WTC11 (cell line): ENCODE measurements around the gene MOCS1. TPM values are rescaled to one million over a fixed set of nuclear protein-coding genes. Genes with fewer than 3 reads are reported as not detected.

Source experiments
- ATAC-seq: fragments of 200-7000 bp; cut with Tn5 transposase; 2 replicates; pipeline ENCODE4 v1.10.0; 2021; ENCODE audit warnings: mild to moderate bottlenecking, moderate library complexity
- CTCF ChIA-PET: fragments of 300-600 bp; sonication (Branson Sonifier 250); formaldehyde crosslinking; loops from one replicate; lab custom pipeline; 2021; ENCODE audit warnings: antibody characterized with exemption; lab: Charles Lee
- POLR2A ChIA-PET: fragments of 350-600 bp; sonication (Branson Sonifier 250); formaldehyde crosslinking; loops from one replicate; lab custom pipeline; 2021; ENCODE audit warnings: antibody characterized with exemption; lab: Charles Lee
- DNase-seq: peaks from one replicate; pipeline ENCODE4 v3.0.0; 2021; ENCODE audit warnings: low spot score
- H3K27ac Mint-ChIP-seq: 2 replicates; pipeline ENCODE4 v1.8.0; 2021; ENCODE audit warnings: mixed read lengths
- H3K27me3 Mint-ChIP-seq: 2 replicates; pipeline ENCODE4 v1.8.0; 2021; ENCODE audit warnings: low read depth, mild to moderate bottlenecking, moderate library complexity, mixed read lengths
- H3K36me3 Mint-ChIP-seq: 2 replicates; pipeline ENCODE4 v1.8.0; 2021; ENCODE audit warnings: mixed read lengths
- H3K4me1 Mint-ChIP-seq: 2 replicates; pipeline ENCODE4 v1.8.0; 2022; ENCODE audit warnings: mixed read lengths
- H3K4me3 Mint-ChIP-seq: 2 replicates; pipeline ENCODE4 v1.8.0; 2021; ENCODE audit warnings: mild to moderate bottlenecking, moderate library complexity, mixed read lengths
- H3K9me3 Mint-ChIP-seq: 2 replicates; pipeline ENCODE4 v1.8.0; 2021; ENCODE audit warnings: mixed read lengths
- ATF1 ChIP-seq: sonication (generic); formaldehyde crosslinking; IDR thresholded peaks from 2 replicates; pipeline ENCODE4 v1.8.1; 2023; ENCODE audit warnings: mild to moderate bottlenecking, moderate library complexity, missing genetic modification reagents
- EMX1 ChIP-seq: fragments of 250-450 bp; sonication (Bioruptor Pico); IDR thresholded peaks from 2 replicates; pipeline ENCODE4 v1.8.0; 2021; ENCODE audit warnings: mild to moderate bottlenecking
- ETV6 ChIP-seq: sonication (generic); formaldehyde crosslinking; IDR thresholded peaks from 2 replicates; pipeline ENCODE4 v1.8.1; 2022; ENCODE audit warnings: mild to moderate bottlenecking, missing genetic modification reagents
- GTF2I ChIP-seq: fragments of 250-450 bp; sonication (Bioruptor Pico); conservative IDR thresholded peaks from 2 replicates; pipeline ENCODE4 v1.4.0; 2021; ENCODE audit warnings: mild to moderate bottlenecking
- HMGXB4 ChIP-seq: sonication (generic); formaldehyde crosslinking; IDR thresholded peaks from 2 replicates; pipeline ENCODE4 v1.8.1; 2023; ENCODE audit warnings: mild to moderate bottlenecking, moderate library complexity, missing genetic modification reagents
- JAZF1 ChIP-seq: fragments of 250-450 bp; sonication (Bioruptor Pico); IDR thresholded peaks from 2 replicates; pipeline ENCODE4 v1.9.0; 2021; ENCODE audit warnings: moderate library complexity, mild to moderate bottlenecking, inconsistent platforms
- NFYB ChIP-seq: sonication (generic); formaldehyde crosslinking; conservative IDR thresholded peaks from 2 replicates; pipeline ENCODE4 v1.8.0; 2022; ENCODE audit warnings: low read depth, missing genetic modification reagents
- RORB ChIP-seq: fragments of 250-450 bp; sonication (Bioruptor Pico); IDR thresholded peaks from 2 replicates; pipeline ENCODE4 v1.9.0; 2021; ENCODE audit warnings: mild to moderate bottlenecking
- TCF7 ChIP-seq: sonication (generic); formaldehyde crosslinking; IDR thresholded peaks from 2 replicates; pipeline ENCODE4 v1.8.0; 2022; ENCODE audit warnings: mild to moderate bottlenecking, low read depth, missing genetic modification reagents, moderate library complexity
- TEAD4 ChIP-seq: sonication (generic); formaldehyde crosslinking; IDR thresholded peaks from 2 replicates; pipeline ENCODE4 v1.8.0; 2022; ENCODE audit warnings: mild to moderate bottlenecking, missing genetic modification reagents
- ZNF121 ChIP-seq: sonication (generic); formaldehyde crosslinking; IDR thresholded peaks from 2 replicates; pipeline ENCODE4 v1.8.0; 2023; ENCODE audit warnings: missing genetic modification reagents
- ZNF281 ChIP-seq: sonication (generic); formaldehyde crosslinking; IDR thresholded peaks from 2 replicates; pipeline ENCODE4 v1.8.0; 2023; ENCODE audit warnings: mild to moderate bottlenecking, missing genetic modification reagents
- ZNF416 ChIP-seq: fragments of 250-450 bp; sonication (Bioruptor Pico); IDR thresholded peaks from 2 replicates; pipeline ENCODE4 v1.9.0; 2021; ENCODE audit warnings: mild to moderate bottlenecking, inconsistent platforms
- total RNA-seq: library from RNA; stranded (reverse); gene quantifications from 3 replicates; pipeline ENCODE4 v1.2.3, GENCODE V29; 2021
- TF ChIP-seq, protein P1 (sequence below): sonication (generic); formaldehyde crosslinking; IDR thresholded peaks from 2 replicates; pipeline ENCODE4 v1.8.1; 2023; ENCODE audit warnings: mild to moderate bottlenecking, missing genetic modification reagents, borderline replicate concordance
- TF ChIP-seq, protein P2 (sequence below): sonication (generic); formaldehyde crosslinking; conservative IDR thresholded peaks from 2 replicates; pipeline ENCODE4 v1.8.1; 2023; ENCODE audit warnings: mild to moderate bottlenecking, low read depth, missing genetic modification reagents, moderate library complexity
- TF ChIP-seq, protein P3 (sequence below): sonication (generic); formaldehyde crosslinking; IDR thresholded peaks from 2 replicates; pipeline ENCODE4 v1.8.1; 2022; ENCODE audit warnings: low read depth, mild to moderate bottlenecking, moderate library complexity, missing genetic modification reagents, borderline replicate concordance
- TF ChIP-seq, protein P4 (sequence below): sonication (generic); formaldehyde crosslinking; IDR thresholded peaks from 2 replicates; pipeline ENCODE4 v1.8.0; 2023; ENCODE audit warnings: missing genetic modification reagents, mild to moderate bottlenecking, borderline replicate concordance

MOCS1 gene
- total RNA-seq, 1 experiment from 2014 or later, result 18.5 TPM

- Mint-ChIP-seq H3K36me3 (no peaks in the 10 kb centered on the region), H3K4me3 (no peak overlapping the region), H3K27me3 (peaks cover 4% of the 10 kb centered on the region; the same call in 1 of the 2 replicates), H3K9me3 (peaks cover 15% of the 10 kb centered on the region), H3K27ac (no peak overlapping the region), H3K4me1 (no peaks in the 10 kb centered on the region)
- no peak for DNase-seq
- ChIA-PET CTCF (no interaction called here), POLR2A (no interaction called here)
- no peak for ATAC-seq
- TF ChIP-seq RORB (CRISPR knock-in tag), result no peak
- TF ChIP-seq, protein P1, sequence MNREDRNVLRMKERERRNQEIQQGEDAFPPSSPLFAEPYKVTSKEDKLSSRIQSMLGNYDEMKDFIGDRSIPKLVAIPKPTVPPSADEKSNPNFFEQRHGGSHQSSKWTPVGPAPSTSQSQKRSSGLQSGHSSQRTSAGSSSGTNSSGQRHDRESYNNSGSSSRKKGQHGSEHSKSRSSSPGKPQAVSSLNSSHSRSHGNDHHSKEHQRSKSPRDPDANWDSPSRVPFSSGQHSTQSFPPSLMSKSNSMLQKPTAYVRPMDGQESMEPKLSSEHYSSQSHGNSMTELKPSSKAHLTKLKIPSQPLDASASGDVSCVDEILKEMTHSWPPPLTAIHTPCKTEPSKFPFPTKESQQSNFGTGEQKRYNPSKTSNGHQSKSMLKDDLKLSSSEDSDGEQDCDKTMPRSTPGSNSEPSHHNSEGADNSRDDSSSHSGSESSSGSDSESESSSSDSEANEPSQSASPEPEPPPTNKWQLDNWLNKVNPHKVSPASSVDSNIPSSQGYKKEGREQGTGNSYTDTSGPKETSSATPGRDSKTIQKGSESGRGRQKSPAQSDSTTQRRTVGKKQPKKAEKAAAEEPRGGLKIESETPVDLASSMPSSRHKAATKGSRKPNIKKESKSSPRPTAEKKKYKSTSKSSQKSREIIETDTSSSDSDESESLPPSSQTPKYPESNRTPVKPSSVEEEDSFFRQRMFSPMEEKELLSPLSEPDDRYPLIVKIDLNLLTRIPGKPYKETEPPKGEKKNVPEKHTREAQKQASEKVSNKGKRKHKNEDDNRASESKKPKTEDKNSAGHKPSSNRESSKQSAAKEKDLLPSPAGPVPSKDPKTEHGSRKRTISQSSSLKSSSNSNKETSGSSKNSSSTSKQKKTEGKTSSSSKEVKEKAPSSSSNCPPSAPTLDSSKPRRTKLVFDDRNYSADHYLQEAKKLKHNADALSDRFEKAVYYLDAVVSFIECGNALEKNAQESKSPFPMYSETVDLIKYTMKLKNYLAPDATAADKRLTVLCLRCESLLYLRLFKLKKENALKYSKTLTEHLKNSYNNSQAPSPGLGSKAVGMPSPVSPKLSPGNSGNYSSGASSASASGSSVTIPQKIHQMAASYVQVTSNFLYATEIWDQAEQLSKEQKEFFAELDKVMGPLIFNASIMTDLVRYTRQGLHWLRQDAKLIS (CRISPR knock-in tag), result no peak
- TF ChIP-seq ATF1 (CRISPR knock-in tag), result no peak
- no peak for TF ChIP-seq TEAD4 (CRISPR knock-in tag)
- no peak for TF ChIP-seq GTF2I (CRISPR knock-in tag)
- TF ChIP-seq HMGXB4, result no peak
- no peak for TF ChIP-seq EMX1 (CRISPR knock-in tag)
- TF ChIP-seq, protein P2, sequence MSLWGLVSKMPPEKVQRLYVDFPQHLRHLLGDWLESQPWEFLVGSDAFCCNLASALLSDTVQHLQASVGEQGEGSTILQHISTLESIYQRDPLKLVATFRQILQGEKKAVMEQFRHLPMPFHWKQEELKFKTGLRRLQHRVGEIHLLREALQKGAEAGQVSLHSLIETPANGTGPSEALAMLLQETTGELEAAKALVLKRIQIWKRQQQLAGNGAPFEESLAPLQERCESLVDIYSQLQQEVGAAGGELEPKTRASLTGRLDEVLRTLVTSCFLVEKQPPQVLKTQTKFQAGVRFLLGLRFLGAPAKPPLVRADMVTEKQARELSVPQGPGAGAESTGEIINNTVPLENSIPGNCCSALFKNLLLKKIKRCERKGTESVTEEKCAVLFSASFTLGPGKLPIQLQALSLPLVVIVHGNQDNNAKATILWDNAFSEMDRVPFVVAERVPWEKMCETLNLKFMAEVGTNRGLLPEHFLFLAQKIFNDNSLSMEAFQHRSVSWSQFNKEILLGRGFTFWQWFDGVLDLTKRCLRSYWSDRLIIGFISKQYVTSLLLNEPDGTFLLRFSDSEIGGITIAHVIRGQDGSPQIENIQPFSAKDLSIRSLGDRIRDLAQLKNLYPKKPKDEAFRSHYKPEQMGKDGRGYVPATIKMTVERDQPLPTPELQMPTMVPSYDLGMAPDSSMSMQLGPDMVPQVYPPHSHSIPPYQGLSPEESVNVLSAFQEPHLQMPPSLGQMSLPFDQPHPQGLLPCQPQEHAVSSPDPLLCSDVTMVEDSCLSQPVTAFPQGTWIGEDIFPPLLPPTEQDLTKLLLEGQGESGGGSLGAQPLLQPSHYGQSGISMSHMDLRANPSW (CRISPR knock-in tag), result no peak
- TF ChIP-seq, protein P3, sequence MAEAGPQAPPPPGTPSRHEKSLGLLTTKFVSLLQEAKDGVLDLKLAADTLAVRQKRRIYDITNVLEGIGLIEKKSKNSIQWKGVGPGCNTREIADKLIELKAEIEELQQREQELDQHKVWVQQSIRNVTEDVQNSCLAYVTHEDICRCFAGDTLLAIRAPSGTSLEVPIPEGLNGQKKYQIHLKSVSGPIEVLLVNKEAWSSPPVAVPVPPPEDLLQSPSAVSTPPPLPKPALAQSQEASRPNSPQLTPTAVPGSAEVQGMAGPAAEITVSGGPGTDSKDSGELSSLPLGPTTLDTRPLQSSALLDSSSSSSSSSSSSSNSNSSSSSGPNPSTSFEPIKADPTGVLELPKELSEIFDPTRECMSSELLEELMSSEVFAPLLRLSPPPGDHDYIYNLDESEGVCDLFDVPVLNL (CRISPR knock-in tag), result no peak
- TF ChIP-seq ZNF121 (CRISPR knock-in tag), result no peak
- no peak for TF ChIP-seq ZNF416 (CRISPR knock-in tag)
- TF ChIP-seq ZNF281 (CRISPR knock-in tag), result no peak
- no peak for TF ChIP-seq JAZF1 (CRISPR knock-in tag)
- no peak for TF ChIP-seq ETV6 (CRISPR knock-in tag)
- TF ChIP-seq, protein P4, sequence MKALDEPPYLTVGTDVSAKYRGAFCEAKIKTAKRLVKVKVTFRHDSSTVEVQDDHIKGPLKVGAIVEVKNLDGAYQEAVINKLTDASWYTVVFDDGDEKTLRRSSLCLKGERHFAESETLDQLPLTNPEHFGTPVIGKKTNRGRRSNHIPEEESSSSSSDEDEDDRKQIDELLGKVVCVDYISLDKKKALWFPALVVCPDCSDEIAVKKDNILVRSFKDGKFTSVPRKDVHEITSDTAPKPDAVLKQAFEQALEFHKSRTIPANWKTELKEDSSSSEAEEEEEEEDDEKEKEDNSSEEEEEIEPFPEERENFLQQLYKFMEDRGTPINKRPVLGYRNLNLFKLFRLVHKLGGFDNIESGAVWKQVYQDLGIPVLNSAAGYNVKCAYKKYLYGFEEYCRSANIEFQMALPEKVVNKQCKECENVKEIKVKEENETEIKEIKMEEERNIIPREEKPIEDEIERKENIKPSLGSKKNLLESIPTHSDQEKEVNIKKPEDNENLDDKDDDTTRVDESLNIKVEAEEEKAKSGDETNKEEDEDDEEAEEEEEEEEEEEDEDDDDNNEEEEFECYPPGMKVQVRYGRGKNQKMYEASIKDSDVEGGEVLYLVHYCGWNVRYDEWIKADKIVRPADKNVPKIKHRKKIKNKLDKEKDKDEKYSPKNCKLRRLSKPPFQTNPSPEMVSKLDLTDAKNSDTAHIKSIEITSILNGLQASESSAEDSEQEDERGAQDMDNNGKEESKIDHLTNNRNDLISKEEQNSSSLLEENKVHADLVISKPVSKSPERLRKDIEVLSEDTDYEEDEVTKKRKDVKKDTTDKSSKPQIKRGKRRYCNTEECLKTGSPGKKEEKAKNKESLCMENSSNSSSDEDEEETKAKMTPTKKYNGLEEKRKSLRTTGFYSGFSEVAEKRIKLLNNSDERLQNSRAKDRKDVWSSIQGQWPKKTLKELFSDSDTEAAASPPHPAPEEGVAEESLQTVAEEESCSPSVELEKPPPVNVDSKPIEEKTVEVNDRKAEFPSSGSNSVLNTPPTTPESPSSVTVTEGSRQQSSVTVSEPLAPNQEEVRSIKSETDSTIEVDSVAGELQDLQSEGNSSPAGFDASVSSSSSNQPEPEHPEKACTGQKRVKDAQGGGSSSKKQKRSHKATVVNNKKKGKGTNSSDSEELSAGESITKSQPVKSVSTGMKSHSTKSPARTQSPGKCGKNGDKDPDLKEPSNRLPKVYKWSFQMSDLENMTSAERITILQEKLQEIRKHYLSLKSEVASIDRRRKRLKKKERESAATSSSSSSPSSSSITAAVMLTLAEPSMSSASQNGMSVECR (CRISPR knock-in tag), result no peak
- no peak for TF ChIP-seq TCF7 (CRISPR knock-in tag)
- TF ChIP-seq NFYB (CRISPR knock-in tag), result no peak
These were observed 22.7 kb upstream of the MOCS1 start for GRCh38 chr6:39956936-39957335.
